ENCODE data around the gene BSPRY. TPM values are rescaled to one million over a fixed set of nuclear protein-coding genes. Genes with fewer than 3 reads are reported as not detected.
"Not testable (repeated sequence)": the region's sequence is repeated elsewhere in the genome, so short reads cannot be mapped to it uniquely, and the experiment has no call there.

The BSPRY gene
- polyA plus RNA-seq, 5 donors, result 6.7 to 9.1 (median 8.4) TPM

GRCh38 chr9:113368982-113369854, 19.9 kb downstream of the BSPRY start:
- no peak for DNase-seq

GRCh38 chr9:113369855-113370140, 20.5 kb downstream of the BSPRY start:
- DNase-seq, result no peak

GRCh38 chr9:113370806-113371325, 21.5 kb downstream of the BSPRY start:
- no peak for DNase-seq

- DNase-seq, result no peak
These were observed 22.7 kb downstream of the BSPRY start for GRCh38 chr9:113372059-113372458.

- no peak for DNase-seq
These were observed 23.9 kb downstream of the BSPRY start for GRCh38 chr9:113373256-113373655.

- no peak for DNase-seq
These were observed 24.5 kb downstream of the BSPRY start for GRCh38 chr9:113373676-113374392.

- DNase-seq, result no peak
These were observed 26.0 kb downstream of the BSPRY start for GRCh38 chr9:113375057-113376023.

GRCh38 chr9:113376634-113377567, 27.6 kb downstream of the BSPRY start, which contains the start of gene HDHD3:
HDHD3 (minus strand) TSS chr9:113376986; CDS start chr9:113374354, 2,632 bp downstream.
- DNase-seq, result peak; percentile 74 to 79

- not testable (repeated sequence) for DNase-seq
These were observed 29.9 kb downstream of the BSPRY start for GRCh38 chr9:113379094-113379828.

- DNase-seq, result not testable (repeated sequence)
These were observed 30.5 kb downstream of the BSPRY start for GRCh38 chr9:113379829-113380210.

- no peak for DNase-seq
These were observed 31.6 kb downstream of the BSPRY start for GRCh38 chr9:113380869-113381378.

GRCh38 chr9:113381441-113381840, 32.1 kb downstream of the BSPRY start:
- DNase-seq, result not testable (repeated sequence)

GRCh38 chr9:113381909-113382411, 32.6 kb downstream of the BSPRY start:
- DNase-seq, result peak in 1 of 2 donors; percentile 48

- DNase-seq, result no peak
These were observed 37.4 kb downstream of the BSPRY start for GRCh38 chr9:113386571-113387393.

GRCh38 chr9:113387560-113388230, 38.4 kb downstream of the BSPRY start:
- DNase-seq, result no peak

- no peak for DNase-seq
These were observed 39.5 kb downstream of the BSPRY start for GRCh38 chr9:113388833-113389232.

GRCh38 chr9:113389451-113389850, 40.1 kb downstream of the BSPRY start:
- no peak for DNase-seq

Data from right lung (tissue), 5 donors.